ENCODE measurements around the gene POLG2.
A peak's percentile ranks its signal among the peaks of the same experiment; 100 is the strongest.

Gene POLG2

DNA sequence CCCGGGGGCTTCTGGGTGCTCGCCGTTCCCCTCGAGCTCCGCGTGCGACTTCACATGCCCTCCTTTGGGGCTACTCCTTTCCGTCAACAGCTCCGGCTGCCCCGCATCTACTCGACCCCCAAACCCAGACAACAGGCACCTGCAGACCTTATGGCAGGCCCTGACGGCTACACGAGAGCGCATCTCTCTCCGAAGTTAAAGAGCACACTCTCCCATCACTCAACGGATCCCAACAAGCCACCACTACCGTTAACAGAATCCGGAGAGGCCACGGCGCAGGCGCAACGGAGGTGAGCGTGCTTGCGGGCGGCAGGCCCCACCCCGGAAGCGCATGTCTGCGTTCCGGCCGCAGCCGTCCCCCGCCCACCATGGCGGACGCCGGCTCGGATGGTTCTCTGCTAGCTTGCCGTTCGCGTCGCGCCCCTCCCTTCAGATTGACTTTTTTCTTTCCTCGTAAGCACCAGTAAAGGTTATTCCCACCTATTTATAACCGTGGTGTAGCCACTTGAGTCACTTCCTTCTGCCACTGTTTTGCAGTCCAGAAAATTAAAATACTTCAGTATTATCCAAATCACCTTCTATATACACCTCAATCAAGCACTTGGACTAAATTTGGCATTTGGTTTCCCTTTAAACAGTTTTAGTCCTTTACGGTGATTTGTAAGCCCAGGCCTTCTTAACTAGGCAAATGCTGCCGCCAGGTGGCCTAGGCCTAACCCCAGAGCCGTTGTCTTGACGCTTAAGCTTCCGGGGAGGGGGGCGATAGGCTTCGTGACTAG lies at the start of gene POLG2:
TSS of gene POLG2 (minus strand) at position 269 of the 779 bp plus-strand sequence. CDS start at position 183, 86 bp downstream.
- DNase-seq (ENCODE audit: low spot score): peak; percentile 95

DNA sequence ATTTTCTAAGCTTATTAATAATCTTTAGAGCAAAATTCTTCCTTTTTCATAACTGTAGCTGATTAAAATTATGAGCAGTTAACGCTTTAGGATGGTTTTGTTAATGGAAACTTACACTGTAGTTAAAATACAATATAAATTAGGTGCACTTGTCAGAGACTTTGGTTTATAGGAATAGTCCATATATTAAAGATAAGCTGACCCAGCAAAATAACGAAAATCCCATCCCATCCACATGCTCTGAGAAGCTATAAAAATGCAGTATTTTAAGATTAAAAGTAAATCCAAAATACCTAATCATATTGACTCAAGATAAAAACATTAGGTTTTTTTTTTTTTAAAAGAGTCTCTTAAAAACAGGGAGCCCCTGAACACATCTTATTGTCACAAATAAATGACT lies 47.9 kb upstream of the POLG2 start:
- no peak for DNase-seq (ENCODE audit: low spot score)

DNA sequence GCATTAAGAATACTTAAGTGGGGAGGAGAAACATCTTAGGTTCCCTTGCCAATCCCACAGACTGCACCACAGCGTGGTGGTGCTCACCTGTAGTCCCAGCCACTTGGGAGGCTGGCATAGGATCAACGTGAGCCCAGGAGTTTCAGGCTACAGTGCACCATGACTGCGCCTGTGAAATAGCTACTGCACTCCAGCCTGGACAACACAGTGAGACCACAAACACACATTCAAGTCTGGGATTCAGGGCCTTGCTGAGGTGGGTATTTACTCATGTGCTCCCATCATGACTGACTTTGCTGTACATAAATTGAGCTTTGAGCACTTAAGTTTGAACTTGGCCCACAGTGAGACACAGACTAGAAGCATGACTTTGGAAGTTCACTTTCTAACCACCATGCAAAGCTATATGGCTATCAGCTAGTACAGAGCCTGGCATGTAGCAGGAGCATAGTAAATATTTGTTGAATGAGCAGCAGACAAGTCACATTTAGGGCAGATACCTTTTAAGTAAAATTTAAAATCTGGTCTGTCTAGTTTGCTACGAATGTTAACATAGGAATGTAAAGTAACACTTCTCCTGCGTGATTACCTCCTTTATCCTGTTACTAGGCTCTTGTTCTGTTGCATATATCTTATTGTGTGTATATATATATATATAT lies 43.4 kb upstream of the POLG2 start:
- DNase-seq (ENCODE audit: low spot score): no peak

DNA sequence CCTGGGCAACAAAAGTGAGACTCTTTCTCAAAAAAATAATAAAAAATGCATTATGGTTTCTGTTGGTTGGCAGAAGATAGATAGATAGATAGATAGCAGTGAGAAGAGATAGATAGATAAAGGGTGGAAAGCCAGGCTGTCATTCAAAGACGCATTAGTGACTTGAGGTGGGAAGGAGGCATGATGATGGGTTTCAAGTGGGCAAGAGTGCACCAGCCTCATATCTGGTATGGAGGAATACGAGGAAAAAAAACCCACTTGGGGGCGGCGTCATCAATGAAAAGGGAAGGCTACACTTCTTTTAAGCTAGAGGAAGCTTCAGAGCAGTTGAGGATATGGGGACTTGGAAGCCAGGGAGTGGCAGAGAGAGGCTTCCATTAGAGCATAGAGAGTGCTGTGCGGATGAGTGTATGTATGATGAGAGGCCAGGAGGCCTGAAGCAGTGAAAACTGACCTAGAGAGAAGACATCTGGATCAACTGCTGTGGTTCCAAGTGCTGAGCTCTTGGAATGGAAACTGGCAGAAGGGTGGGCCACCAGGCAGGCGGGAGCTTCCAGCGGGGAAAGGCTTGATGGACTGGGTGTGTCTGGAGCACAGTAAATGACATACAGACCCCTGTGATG lies 41.8 kb upstream of the POLG2 start:
- DNase-seq (ENCODE audit: low spot score): no peak

GRCh38 chr17:64537488-64537887 lies 40.6 kb upstream of the POLG2 start:
- no peak for DNase-seq (ENCODE audit: low spot score)

GRCh38 chr17:64536913-64537312 lies 40.1 kb upstream of the POLG2 start:
- DNase-seq (ENCODE audit: low spot score): no peak

- no peak for DNase-seq (ENCODE audit: low spot score)
Measured at GRCh38 chr17:64535357-64535756, 38.5 kb upstream of the POLG2 start.

DNA sequence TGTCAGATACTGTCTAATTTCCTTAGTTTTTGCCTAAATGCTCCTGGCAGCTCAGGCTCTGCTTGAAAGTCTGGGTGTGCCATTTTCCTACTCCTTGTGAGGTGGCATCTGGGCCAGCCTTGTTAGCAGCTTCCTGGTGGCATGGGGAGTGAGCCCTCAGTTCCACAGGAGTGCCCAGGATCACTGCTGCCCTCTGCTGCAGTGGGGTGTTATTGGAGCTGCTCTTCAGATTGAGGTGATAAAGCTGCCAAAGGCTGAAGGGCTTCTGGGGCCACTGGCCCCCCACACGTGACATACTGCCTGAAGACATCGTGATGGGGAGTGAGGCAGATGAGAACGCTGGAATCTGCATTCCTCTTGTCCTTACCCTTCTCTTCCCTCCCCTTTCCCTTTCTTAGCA lies 37.3 kb upstream of the POLG2 start:
- DNase-seq (ENCODE audit: low spot score): no peak

- no peak for DNase-seq (ENCODE audit: low spot score)
Measured at GRCh38 chr17:64533784-64534183, 36.9 kb upstream of the POLG2 start.

- no peak for DNase-seq (ENCODE audit: low spot score)
Measured at GRCh38 chr17:64532409-64532808, 35.6 kb upstream of the POLG2 start.

DNA sequence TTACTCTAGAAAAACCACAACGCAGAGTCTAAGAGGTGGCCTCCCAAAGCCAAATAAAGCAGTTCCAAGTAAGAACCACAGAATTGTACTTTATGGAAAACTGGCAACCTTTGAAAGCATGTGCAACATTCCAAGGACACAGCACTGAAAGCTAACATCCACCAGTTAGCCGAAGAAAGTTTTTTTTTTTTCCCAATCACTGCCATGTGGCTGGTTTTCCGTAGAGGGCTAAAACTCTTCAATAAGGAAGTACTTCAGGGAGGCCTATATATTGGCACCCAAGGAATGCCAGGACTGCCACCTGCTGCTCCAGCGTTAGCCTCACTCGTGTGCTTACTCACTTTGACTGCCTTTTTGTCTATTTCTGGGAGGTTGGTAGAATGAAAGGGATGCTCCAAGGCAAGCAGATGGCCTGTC lies 35.1 kb upstream of the POLG2 start:
- DNase-seq (ENCODE audit: low spot score): peak; percentile 47

GRCh38 chr17:64529221-64529620 lies 32.4 kb upstream of the POLG2 start:
- no peak for DNase-seq (ENCODE audit: low spot score)

DNA sequence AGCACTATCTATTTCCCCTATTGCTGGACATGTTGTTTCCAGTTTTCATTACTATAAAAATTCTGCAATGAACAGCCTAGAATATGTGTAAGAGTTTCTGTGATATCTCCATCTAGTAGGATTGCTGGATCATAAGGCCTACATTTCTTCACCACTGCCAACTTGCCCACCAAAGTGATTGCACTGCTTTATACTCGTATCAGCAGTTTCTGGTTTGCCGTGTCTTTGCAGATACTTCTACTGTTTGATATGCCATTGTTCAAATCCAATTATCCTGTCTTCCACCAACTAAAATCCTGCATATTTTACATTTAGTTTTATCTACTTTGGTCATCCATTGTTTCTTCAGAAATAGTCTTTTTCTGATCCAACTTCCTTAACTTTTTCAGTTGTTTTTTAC lies 31.1 kb upstream of the POLG2 start:
- DNase-seq (ENCODE audit: low spot score): no peak

- DNase-seq (ENCODE audit: low spot score): no peak
Measured at GRCh38 chr17:64520359-64520758, 23.5 kb upstream of the POLG2 start.

DNA sequence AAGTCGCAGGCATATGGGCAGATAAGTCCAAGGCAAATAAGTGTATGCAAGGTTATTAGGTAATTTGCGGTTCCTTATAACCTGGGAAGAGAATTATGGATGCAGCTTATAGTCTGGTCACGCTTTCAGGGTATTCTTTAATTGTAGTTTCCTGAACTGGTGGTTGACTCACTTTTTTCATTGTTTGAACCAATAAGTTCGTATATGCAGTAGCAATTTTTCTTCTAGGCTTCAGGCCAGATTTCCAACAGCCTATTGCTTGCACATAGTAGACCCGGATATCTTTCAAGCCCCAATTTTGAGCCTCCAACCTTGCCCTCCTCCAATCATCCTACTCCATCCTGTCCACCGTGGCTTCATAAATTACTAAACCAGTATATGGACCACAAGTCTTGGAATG lies 22.7 kb upstream of the POLG2 start:
- no peak for DNase-seq (ENCODE audit: low spot score)

DNA sequence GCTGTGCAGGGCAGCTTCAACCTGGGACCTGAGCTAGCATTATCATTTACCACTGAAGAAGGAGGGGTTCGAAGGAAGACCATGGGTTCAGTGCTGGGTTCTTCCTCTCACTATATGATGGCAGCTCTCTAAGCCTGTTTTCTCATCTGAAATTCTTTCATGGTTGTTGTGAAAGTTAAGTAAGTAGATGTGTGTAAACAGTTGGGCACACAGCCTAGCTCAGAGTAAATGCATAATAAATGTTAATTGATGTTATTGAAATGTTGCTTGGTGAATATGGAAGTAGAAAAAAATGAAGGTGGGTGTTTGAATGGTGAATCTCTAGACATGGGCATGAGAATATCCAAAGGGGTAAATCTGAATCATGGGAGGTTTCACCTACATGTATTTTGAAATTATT lies 19.0 kb upstream of the POLG2 start:
- DNase-seq (ENCODE audit: low spot score): no peak

DNA sequence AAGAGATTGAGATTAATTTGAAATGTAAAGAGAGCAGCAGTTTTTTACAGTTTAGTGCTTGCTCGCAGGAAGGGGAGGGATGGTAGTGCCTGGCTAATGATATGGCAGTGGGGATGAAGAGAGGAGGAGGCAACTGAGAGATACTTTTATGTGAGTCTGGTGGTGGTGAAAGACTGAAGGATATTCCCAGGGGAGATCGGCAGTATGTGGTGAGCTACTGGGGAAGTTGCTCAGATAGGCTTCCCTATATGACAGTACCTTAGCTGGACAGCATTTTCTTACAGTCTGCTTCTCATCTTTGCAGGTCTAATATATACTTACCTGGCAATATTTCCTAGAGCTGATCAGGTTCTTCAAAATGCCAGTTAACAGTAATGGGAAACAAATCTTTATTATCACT lies 18.6 kb upstream of the POLG2 start:
- DNase-seq (ENCODE audit: low spot score): no peak

- DNase-seq (ENCODE audit: low spot score): no peak
Measured at GRCh38 chr17:64509179-64509578, 12.3 kb upstream of the POLG2 start.

- DNase-seq (ENCODE audit: low spot score): no peak
Measured at GRCh38 chr17:64508683-64509082, 11.8 kb upstream of the POLG2 start.

GRCh38 chr17:64507413-64507782 lies 10.5 kb upstream of the POLG2 start:
- DNase-seq (ENCODE audit: low spot score): peak; percentile 64

DNA sequence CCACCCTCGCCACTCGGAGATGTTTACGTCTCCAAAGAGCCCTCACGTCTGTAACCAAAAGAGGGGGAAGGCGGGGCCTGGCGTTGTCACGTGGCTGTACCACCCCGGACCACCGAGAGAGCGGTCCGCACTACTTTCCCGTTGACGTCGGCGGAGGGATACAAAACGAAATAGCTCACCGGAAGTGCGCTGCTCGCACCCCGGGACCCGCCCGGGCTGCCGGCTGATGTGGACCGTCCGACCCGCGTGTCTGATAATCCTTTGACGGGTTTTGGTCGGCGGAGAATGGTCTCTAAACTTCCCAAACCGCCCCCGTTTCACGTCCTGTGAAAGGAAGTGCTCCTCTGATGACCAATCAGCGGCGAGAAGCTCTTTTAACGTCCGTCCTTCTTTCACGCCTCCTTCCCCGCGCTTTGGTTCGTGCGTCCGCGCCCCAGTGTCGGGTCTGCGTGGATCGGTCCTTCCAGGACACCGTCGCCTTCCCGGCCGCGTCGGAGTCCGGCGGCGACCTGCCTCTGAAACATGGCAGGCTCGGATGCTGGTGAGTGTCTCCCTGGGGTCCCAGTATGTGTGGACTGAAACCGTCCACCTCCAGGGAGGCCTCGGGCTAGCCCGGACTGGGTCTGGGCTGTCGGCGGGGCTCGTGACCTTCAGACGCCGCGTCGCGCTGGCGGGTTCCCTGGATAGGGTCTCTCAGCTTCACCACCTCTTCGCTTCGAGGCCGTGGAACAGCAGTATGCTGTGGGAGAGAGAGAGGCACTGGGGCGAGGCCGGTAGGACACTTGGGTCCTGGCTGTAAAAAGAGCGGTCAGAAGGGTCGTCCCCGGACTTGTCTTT lies 9.9 kb upstream of the POLG2 start, which contains the start of gene CEP95:
TSS of gene CEP95 (plus strand) at position 402 of the 837 bp plus-strand sequence. CDS start at position 523, 121 bp downstream.
- peak; percentile 93 for DNase-seq (ENCODE audit: low spot score)

- DNase-seq (ENCODE audit: low spot score): peak; percentile 96
Measured at GRCh38 chr17:64506201-64506575, 9.3 kb upstream of the POLG2 start, which contains the start of gene DDX5. TSS of gene DDX5 (minus strand) at chr17:64506289. CDS start at chr17:64506119, 170 bp downstream.

Data from AG08396 (cell line).